GM12878 (cell line): Measurements from ENCODE around the gene PIRT. TPM values are rescaled to one million over a fixed set of nuclear protein-coding genes. Genes with fewer than 3 reads are reported as not detected.

Source experiments
- CHD4 ChIP-seq: fragments of 200-600 bp; sonication (generic); IDR thresholded peaks from 2 replicates; pipeline ENCODE4 v1.6.1; 2016; ENCODE audit warnings: mild to moderate bottlenecking
- KDM1A ChIP-seq: fragments of 200-600 bp; sonication (generic); IDR thresholded peaks from 2 replicates; pipeline ENCODE4 v1.6.1; 2016; ENCODE audit warnings: borderline replicate concordance
- NFXL1 ChIP-seq: fragments of 450-650 bp; IDR thresholded peaks from 2 replicates; pipeline ENCODE4 v1.6.1; 2017; ENCODE audit warnings: antibody characterized with exemption, mild to moderate bottlenecking, borderline replicate concordance
- NKRF ChIP-seq: fragments of 450-650 bp; conservative IDR thresholded peaks from 2 replicates; pipeline ENCODE4 v1.6.1; 2017; ENCODE audit warnings: mild to moderate bottlenecking, moderate library complexity
- NR2C1 ChIP-seq: fragments of 450-650 bp; IDR thresholded peaks from 2 replicates; pipeline ENCODE4 v1.6.1; 2017; ENCODE audit warnings: antibody characterized with exemption, mild to moderate bottlenecking, moderate library complexity
- TBL1XR1 ChIP-seq: IDR thresholded peaks from 2 replicates; pipeline ENCODE4 v1.6.1; 2012; ENCODE audit warnings: low read depth, low read length, improper control_type of control experiment
- TCF7 ChIP-seq: IDR thresholded peaks from 2 replicates; pipeline ENCODE4 v1.6.1; 2014; ENCODE audit warnings: antibody characterized with exemption, borderline replicate concordance
- USF1 ChIP-seq: IDR thresholded peaks from 2 replicates; pipeline ENCODE4 v1.6.1; 2011; ENCODE audit warnings: borderline replicate concordance, low read depth, mild to moderate bottlenecking, moderate library complexity, mixed read lengths, low read length; ENCODE audit not compliant: insufficient read depth; ENCODE audit errors: extremely low read length
- ZNF592 ChIP-seq: fragments of 450-650 bp; IDR thresholded peaks from 2 replicates; pipeline ENCODE4 v1.6.1; 2017; ENCODE audit warnings: mild to moderate bottlenecking, moderate library complexity
- ZNF622 ChIP-seq: fragments of 450-650 bp; IDR thresholded peaks from 2 replicates; pipeline ENCODE4 v1.6.1; 2017; ENCODE audit warnings: mild to moderate bottlenecking, inconsistent platforms
- ZSCAN29 ChIP-seq: fragments of 450-650 bp; IDR thresholded peaks from 2 replicates; pipeline ENCODE4 v1.6.1; 2017; ENCODE audit warnings: mild to moderate bottlenecking, moderate library complexity
- polyA plus RNA-seq, 11 experiments: library from polyadenylated mRNA; depleted of rRNA in 4 of 11; unstranded in 6 of 11; stranded (reverse) in 5 of 11; fragments of >200 nt; fragmentation: Nextera tagmentation in 4 of 11; fragmentation: Illumina TruSeq in 1 of 11; extraction: Ambion mirVana in 4 of 11; extraction: Trizol in 1 of 11; gene quantifications; 1 replicate in 1 of 11; 2 replicates in 10 of 11; pipeline versions ENCODE4 v1.2.1 to v1.2.3, GENCODE V29; 2011 to 2016; ENCODE audit warnings: inconsistent platforms in 2 of 11, missing spikeins in 2 of 11, low read depth in 1 of 11
- total RNA-seq, 4 experiments: library from RNA; depleted of rRNA in 3 of 4; stranded (reverse); fragments of >200 nt in 3 of 4; fragmentation: Illumina TruSeq in 1 of 4; extraction: Trizol in 1 of 4; gene quantifications; 2 replicates each; pipeline versions ENCODE4 v1.2.1 to v1.2.3, GENCODE V29; 2013 to 2021

The PIRT gene
- total and polyA plus RNA-seq, 10 of the 15 experiments (the other 5 are each of a cell fraction or from before 2014, with no cell fraction given) = not detected

- TF ChIP-seq ZNF592 = no peak
- no peak for TF ChIP-seq ZSCAN29
- TF ChIP-seq NR2C1 = no peak
- no peak for TF ChIP-seq NKRF
- no peak for TF ChIP-seq TCF7
- TF ChIP-seq ZNF622 = no peak
- TF ChIP-seq USF1 = no peak
- no peak for TF ChIP-seq TBL1XR1
- no peak for TF ChIP-seq NFXL1
- no peak for TF ChIP-seq KDM1A
- TF ChIP-seq CHD4 = no peak
Observed at GRCh38 chr17:10804546-10804945, 33.3 kb downstream of the PIRT start (continued).
